GM19372 (cell line): Measurements from ENCODE around the gene NEO1.

Source experiments
- ATAC-seq: cut with Tn5 transposase; IDR thresholded peaks from one replicate; pipeline ENCODE4 v1.9.1; 2021; ENCODE audit warnings: mild to moderate bottlenecking, low read depth, moderate library complexity; ENCODE audit not compliant: unreplicated experiment

Gene NEO1

GRCh38 chr15:73344056-73344455, 291.8 kb downstream of the NEO1 start:
- no peak for ATAC-seq

- ATAC-seq, result no peak
These were observed 293.4 kb downstream of the NEO1 start for GRCh38 chr15:73345658-73346057.

DNA sequence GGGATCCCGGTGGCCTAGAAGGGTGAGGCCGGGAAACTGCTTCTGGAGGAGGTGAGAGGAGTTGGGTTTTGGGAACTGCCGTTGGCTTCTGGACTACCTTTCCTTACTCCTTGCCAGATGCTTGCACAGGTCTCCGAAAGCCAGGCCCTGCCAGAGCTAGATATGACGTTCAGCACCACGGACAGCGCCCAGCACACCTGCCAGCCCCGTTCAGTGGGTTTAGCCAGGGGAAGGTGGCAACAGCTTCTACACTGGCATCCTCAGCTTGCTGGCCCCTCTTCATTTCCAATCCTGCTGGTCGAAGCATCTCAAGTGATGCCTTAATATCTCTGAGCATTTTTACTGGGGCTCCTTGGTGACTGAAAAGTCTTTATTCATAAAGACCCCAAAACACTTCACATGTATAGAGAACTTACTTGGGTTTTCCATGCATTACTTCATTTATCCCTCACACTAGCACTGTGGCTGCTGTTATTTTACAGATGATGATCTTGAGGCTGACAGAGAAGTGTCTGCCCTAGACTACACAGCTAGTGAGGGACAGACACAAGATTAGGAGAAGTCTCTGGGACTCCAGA, 294.6 kb downstream of the NEO1 start:
- no peak for ATAC-seq

GRCh38 chr15:73349191-73349590, 296.9 kb downstream of the NEO1 start:
- no peak for ATAC-seq

- no peak for ATAC-seq
These were observed 299.8 kb downstream of the NEO1 start for GRCh38 chr15:73352082-73352481.

DNA sequence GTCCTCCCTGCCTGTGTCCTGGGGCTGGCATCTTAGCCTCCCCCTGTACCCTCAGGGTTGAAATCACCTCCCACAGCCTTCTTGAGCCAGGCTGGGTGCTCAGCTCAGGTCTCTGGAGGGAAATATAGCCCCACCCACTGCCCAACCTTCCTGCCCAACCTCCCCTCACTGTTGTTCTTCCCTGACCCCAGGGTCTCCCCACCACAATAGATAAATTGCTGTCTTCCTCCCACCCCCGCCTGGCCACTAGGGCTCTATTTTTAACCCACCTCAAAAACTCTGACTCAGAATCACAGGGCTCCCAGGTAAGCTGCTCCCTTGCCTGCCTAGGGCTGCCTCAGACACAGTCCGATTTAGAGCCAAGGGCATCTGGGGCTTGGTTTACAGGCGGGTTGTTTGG, 301.5 kb downstream of the NEO1 start:
- no peak for ATAC-seq

- no peak for ATAC-seq
These were observed 302.0 kb downstream of the NEO1 start for GRCh38 chr15:73354241-73354640.
